GM21423 (cell line): ENCODE results near the gene BCL11B.

Experiments
- ATAC-seq: cut with Tn5 transposase; IDR thresholded peaks from one replicate; pipeline ENCODE4 v1.9.1; 2021; ENCODE audit warnings: mild to moderate bottlenecking, moderate library complexity; ENCODE audit not compliant: unreplicated experiment

BCL11B gene

DNA sequence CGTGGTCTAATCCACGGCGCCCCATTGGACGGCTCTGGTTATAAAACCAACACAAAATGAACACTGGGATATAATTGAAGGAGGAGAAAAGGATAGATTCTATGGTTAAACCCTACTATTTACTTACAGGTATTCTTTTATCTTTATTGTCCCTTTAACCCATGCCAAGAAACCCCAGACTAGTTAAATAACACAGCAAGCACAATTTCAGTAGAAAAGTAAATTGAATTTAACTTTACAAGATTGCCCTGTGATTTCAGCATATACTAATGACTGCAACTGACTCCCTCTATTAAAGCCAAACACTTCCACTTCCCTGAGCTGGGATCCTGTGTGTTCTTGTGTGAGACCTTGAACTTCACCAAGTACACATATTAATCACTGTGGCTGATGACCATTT, 45.3 kb downstream of the BCL11B start:
- ATAC-seq: no peak

- no peak for ATAC-seq
These were observed 46.4 kb downstream of the BCL11B start for GRCh38 chr14:99225436-99226203.

GRCh38 chr14:99224948-99225347, 47.0 kb downstream of the BCL11B start:
- ATAC-seq: no peak

- no peak for ATAC-seq
These were observed 47.7 kb downstream of the BCL11B start for GRCh38 chr14:99224116-99224910.

DNA sequence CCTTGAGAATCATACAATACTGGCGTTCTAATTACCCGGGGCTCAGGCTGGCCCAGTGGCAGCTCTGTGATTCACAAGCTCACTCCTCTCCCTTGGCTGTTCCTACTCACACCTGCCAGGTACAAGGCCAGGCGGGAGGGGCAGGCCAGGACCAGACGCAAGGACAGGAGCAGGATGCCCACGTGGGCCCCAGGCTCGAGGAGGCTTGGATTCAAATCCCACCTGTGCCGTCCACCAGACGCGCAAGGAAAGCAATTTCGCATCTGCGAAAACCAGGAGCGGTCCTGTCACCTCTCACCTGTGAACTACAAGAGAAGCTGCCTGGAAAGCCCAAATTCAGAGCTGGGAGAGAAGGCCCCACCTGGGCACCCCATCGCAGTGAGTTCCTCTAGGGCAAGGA, 50.6 kb downstream of the BCL11B start:
- ATAC-seq: no peak

DNA sequence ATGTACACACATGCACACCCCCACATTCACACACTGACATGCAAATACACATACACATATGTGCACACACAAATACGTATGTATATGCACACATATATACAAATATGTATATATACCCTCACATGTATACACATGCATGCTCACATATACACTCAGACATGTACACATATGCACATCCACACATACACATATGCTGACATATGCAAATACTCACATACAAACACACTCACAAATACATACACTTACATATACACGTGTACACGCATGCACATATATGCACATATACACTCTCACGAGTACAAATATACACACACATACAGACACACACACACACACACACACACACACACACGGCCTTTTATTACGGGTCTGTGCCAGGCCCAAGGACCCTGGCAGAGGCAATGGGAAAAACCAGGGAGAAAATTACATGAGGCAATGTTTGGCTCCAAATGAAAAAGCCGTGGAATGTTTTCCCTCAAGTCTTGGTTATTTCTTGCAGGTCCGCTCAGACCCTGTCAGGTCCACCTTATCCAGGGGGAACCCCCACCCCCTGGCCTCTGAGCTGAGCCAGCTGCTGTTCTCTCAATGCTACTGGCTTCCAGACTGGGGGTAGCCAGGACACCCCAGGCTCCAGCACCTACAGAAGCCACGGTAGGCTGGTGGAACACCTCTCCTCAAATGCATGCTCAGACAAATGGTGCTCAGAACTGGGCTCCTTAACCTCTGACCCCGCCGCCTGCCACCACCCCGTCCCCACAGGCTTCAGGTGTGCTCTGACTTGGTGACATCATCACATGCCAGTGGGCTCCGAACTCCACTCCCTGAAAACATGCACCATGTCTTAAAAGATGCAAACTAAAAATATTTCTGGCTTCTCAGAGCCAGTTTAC, 54.7 kb downstream of the BCL11B start:
- no peak for ATAC-seq

DNA sequence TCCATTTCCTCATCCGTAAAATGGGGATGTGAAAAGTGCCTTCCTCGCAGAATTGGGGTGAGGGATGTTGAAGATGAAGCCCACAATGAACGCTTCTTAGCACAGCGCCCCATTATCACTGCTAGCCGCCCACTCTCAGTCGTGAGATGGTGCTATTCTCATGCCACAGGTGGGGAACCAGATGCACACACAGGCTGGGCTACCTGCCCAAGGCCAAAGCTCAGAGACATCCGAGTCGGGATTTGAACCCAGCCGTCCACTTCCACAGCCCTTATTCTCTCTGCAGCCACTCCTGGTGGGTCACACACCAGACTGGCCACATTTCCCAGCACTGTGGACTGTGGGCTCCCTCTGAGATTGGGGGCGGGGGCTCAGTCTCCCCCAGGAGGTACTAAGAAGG, 55.8 kb downstream of the BCL11B start:
- no peak for ATAC-seq

GRCh38 chr14:99215277-99215676, 56.7 kb downstream of the BCL11B start:
- ATAC-seq: no peak

DNA sequence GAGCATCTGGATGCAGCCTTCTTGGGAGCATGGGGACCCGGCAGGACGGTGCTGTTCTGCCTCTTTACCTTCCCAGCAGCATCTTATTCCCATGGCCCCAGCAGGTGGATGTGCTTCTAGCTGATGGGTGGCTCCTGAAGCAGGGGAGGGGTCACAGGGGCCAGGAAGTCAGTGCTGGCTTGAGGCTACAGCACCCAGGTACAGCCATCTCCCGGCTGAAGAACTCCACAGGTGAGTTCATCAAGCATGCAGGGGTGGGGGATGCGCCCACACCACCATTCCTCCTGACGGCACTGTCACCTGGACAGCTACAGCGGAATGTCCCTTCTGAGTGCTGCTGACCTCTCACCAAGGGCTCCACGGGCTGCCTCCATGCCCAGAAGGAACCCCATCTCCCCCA, 57.3 kb downstream of the BCL11B start:
- no peak for ATAC-seq

GRCh38 chr14:99213527-99213971, 58.4 kb downstream of the BCL11B start:
- no peak for ATAC-seq

DNA sequence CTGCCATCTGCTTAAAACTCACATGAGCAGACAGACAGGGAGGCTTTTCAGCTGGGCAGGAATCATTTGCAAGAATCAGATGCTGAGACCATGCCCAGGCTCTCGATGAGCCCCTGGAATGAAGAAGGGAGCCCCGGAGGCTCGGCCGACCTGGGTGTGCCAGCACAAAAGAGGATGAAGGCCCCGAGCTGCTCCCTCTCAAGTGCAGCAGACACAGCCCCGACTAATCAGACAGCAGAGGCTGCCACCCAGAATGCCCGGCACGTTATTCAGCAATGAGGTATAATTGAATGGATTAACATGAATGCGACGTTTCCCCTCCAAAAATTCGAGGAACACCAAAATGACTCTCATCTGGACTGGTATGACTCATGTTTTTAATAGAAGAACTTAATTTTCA, 58.9 kb downstream of the BCL11B start:
- no peak for ATAC-seq

GRCh38 chr14:99212646-99213045, 59.4 kb downstream of the BCL11B start:
- no peak for ATAC-seq

- no peak for ATAC-seq
These were observed 59.8 kb downstream of the BCL11B start for GRCh38 chr14:99212199-99212598.

GRCh38 chr14:99211410-99211809, 60.6 kb downstream of the BCL11B start:
- ATAC-seq: no peak

DNA sequence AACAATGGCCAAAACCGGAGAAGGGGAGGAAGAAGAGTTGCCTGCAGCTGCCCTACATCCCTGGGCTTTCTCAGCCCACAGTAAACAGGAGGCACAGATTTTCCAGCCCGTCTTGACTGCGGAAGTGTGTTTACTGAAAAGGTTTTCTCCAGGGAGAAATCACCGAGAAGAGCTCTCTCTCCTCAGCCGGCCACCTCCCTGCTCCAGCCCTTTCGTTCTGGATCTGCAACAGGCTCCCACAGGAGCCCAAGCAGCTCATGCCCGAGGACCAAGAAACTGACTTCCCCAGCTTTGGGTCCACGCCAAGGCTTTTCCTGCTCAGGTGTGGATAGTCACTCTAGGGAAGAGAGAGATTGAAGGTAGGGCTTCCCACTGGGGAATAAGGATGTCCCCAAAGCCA, 61.7 kb downstream of the BCL11B start:
- ATAC-seq: no peak

DNA sequence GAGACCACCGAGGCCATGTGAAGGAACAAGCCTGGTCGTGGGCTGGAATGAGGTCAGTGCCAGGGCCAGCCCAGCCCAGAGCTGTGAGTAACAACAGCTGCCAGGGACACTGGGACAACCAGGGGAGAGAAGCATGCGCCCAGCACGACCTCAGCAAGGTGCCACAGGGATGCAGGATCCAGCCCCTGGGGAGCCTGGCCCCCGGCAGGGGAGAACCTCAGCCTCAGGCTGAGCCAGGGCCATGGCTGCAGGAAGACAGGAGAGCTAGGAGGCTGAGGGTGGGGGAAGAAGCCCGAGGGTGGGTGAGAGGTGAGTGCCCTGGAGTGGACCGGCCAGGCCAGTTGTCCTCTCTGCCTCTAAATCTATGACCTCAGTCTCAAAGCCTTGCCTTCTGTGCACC, 62.6 kb downstream of the BCL11B start:
- ATAC-seq: no peak

- no peak for ATAC-seq
These were observed 63.7 kb downstream of the BCL11B start for GRCh38 chr14:99208318-99208717.

DNA sequence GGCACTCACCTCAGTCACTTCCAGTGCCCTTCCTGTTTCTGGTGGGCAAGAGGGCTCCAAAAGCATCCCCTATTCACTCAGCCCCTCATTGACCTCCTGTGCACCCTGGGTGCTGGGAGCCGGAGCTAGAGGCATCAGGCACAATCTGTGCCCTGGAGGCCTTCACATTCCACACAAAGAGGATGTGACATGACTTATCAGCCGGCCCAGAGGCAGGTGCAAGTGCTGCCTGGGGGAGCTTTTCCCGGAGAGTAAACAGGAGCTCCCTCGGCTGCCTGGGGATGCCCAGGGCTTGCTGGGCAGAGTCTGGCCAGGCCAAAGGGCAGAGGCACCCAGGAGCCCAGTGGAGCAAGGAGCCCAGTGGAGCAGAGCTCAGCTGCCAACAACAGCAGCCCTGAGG, 64.5 kb downstream of the BCL11B start:
- no peak for ATAC-seq

- no peak for ATAC-seq
These were observed 65.9 kb downstream of the BCL11B start for GRCh38 chr14:99206090-99206489.

DNA sequence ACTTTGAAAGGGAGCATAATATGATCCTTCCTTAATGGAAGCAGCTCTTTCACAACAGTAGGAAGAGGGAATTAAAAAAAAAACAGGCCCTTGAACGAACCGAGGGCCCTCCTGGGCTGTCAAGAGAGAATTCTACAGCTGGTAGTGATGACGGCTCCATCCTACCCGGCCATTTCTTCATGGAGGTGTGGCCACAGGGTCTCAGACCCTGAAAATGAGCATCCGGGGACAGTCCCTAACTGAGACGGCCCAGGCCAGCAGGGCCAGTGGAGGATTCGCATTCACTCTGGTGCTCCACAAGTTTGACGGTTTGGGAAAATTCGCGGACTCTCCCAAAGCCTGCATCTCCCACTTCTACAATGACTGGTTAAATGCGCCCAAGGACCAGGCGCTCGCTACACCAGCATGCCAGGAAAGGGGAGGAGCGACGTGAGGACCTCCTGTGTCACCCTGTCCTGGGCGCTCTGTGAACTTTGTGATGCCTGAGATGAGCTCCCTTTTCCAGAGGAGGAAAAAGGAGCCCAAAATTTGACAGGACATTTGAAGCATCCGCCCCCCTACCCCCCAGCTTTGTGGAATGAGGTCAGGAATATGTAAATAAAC, 66.8 kb downstream of the BCL11B start:
- no peak for ATAC-seq

DNA sequence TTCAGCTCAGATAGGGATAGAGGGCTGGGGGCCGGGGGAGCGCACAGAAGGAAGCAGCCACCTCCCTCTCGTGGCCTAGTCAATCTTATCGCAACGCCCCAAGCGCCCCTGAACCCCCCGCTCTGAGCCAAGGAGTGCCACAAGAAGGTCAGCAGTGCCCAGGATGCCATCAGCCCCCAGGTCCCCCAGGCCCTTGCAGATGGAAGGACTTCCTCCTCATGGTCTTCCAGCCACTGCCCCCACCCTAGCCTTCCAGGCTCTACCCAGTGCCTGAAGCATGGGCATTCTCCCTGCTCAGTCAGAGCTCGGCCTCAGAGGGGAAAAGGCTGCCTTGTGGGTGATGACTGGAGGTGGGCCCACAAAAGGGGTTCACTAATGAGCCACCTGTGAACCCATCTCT, 68.2 kb downstream of the BCL11B start:
- ATAC-seq: no peak
